HG02870 (cell line): ENCODE results near the gene CT45A1.
"Not testable (repeated sequence)": the region's sequence is repeated elsewhere in the genome, so short reads cannot be mapped to it uniquely, and the experiment has no call there.

Experiments used
- ATAC-seq: cut with Tn5 transposase; IDR thresholded peaks from one replicate; pipeline ENCODE4 v1.9.1; 2021; ENCODE audit warnings: mild to moderate bottlenecking, moderate library complexity; ENCODE audit not compliant: unreplicated experiment

Gene CT45A1

GRCh38 chrX:135713183-135713689, at the start of gene CT45A1:
Gene CT45A1, plus strand, starts transcription at chrX:135713639. Its CDS starts 5,302 bp downstream, at chrX:135718941.
- not testable (repeated sequence) for ATAC-seq

DNA sequence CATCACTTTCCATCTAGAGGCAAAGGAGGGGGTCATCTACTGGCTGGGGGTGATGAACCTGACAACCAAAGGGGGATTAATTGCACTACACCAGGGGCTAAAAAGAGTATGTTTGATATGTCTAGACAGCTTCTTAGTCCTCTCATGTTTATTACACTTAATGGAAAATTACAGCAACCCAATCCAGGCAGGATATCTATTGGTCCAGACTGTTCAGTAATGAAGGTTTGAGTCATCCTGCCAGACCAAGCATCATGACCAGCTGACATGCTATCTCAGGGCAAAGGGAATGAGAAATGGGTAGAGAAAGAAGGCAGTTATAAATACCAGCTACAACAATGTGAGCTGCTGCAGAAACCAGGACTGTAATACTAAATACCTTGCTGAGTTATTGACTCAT, 40.5 kb upstream of the CT45A1 start:
- not testable (repeated sequence) for ATAC-seq

- no peak for ATAC-seq
Observed at GRCh38 chrX:135688137-135688536, 25.3 kb upstream of the CT45A1 start.

- ATAC-seq, result no peak
Observed at GRCh38 chrX:135695471-135695870, 18.0 kb upstream of the CT45A1 start.

DNA sequence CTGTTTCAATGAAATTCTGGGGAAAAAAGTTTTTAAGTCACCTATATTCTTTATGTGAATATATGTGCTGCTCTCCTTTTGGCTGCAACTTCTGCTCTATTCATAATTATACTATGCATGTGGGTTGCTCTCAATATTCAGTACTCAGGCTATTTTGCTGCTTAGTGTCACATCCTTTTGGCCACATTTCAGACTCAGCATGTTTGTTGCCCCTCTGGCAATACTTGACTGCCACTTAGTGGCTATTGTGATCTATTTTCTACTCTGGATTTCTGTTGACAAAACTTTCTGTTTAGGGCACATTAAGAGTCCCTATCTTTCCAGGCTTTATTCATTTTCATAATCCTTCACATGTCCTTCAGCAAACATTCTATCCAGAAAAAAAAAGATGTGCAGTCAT, 15.8 kb upstream of the CT45A1 start:
- no peak for ATAC-seq

DNA sequence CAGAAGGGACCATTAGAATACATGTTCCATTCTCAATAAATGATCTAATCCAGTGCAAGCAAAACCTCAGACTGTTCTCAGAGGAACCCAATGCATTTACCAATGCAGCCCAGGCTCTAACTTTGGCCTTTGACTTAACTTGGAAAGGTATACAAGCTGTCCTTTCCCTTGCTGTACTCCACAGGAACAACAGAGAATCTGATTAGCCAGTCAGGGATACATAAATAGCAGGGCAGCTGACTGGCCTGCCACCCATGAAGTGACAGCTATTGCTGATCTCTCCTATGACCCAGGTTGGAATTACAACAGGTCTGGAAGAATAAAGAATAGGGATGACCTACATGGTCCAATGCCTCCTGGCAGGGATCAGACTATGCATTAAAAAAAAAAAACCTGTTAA, 14.5 kb upstream of the CT45A1 start:
- ATAC-seq, result no peak

DNA sequence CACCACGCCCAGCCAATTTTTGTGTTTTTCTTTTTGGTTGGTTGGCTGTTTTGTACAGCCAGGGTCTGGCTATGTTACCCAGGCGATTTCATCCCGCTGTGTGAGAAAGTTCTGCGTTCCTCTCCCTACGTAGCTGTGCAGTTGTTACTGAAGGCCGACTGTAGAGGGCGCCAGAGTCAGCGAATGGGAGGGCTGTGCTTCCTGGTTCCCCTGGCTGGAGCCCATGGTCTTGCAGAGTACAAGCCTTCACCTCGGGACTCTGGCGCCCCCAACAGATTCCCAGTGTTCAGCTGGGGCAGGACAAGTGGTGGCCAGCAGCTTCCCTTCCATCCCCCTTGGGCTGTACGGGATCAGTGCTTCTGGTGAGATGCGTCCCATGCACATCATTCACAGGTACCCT, 5.6 kb upstream of the CT45A1 start:
- ATAC-seq, result no peak

DNA sequence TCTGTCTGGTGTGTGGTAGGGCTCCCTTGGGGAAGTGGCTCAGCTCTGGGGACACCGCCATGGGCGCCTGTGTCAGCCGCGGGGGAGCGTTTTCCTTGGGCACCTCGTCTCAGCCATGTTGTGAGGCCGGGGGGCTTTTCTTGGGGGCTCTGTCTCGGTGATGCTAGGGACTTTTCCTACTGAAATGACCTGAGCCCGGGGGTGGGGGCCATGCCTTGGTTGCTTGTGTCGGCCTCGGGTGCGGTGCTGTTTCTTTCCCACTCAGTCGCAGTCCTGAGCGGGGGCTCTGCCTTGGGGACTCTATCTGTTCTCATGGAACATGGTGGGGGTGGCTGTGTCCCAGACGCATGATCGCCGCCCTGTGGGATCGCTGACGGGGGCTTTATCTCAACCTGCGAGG, 356 bp downstream of the CT45A1 start:
- ATAC-seq, result no peak

GRCh38 chrX:135734666-135735065, 21.2 kb downstream of the CT45A1 start:
- ATAC-seq, result not testable (repeated sequence)

GRCh38 chrX:135737366-135738071, 24.1 kb downstream of the CT45A1 start:
- ATAC-seq, result peak; percentile 47

DNA sequence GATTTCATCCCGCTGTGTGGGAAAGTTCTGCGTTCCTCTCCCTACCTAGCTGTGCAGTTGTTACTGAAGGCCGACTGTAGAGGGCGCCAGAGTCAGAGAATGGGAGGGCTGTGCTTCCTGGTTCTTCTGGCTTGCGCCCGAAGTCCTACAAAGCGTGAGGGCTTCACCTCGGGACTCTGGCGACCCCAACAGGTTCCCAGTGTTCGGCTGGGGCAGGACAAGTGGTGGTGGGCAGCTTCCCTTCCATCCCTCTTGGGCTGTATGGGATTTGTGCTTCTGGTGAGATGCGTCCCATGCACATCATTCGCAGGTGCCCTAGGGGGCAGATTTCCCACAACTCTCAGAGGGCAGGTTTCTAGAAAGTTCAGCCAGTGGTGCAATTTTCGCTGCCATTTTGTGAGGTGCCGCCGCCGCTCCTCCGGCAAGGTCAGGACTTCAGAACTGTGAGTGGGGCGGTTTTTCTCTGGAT, 27.3 kb downstream of the CT45A1 start:
- no peak for ATAC-seq

- no peak for ATAC-seq
Observed at GRCh38 chrX:135741192-135741715, 27.8 kb downstream of the CT45A1 start.

DNA sequence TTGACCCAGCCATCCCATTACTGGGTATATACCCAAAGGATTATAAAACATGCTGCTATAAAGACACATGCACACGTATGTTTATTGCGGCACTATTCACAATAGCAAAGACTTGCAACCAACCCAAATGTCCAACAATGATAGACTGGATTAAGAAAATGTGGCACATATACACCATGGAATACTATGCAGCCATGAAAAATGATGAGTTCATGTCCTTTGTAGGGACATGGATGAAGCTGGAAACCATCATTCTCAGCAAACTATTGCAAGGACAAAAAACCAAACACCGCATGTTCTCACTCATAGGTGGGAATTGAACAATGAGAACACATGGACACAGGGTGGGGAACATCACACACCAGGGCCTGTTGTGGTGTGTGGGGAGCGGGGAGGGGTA, 31.3 kb downstream of the CT45A1 start:
- ATAC-seq, result not testable (repeated sequence)

- ATAC-seq, result not testable (repeated sequence)
Observed at GRCh38 chrX:135768091-135768490, 54.7 kb downstream of the CT45A1 start, which contains the start of gene CT45A3. Gene CT45A3, minus strand, starts transcription at chrX:135768191. Its CDS starts 3,747 bp downstream, at chrX:135764444.
